ENCODE results near the gene ASCL5.
A peak's percentile ranks its signal among the peaks of the same experiment; 100 is the strongest.
"Not testable (repeated sequence)": the region's sequence is repeated elsewhere in the genome, so short reads cannot be mapped to it uniquely, and the experiment has no call there.

Gene ASCL5, protein sequence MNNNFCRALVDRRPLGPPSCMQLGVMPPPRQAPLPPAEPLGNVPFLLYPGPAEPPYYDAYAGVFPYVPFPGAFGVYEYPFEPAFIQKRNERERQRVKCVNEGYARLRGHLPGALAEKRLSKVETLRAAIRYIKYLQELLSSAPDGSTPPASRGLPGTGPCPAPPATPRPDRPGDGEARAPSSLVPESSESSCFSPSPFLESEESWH

DNA sequence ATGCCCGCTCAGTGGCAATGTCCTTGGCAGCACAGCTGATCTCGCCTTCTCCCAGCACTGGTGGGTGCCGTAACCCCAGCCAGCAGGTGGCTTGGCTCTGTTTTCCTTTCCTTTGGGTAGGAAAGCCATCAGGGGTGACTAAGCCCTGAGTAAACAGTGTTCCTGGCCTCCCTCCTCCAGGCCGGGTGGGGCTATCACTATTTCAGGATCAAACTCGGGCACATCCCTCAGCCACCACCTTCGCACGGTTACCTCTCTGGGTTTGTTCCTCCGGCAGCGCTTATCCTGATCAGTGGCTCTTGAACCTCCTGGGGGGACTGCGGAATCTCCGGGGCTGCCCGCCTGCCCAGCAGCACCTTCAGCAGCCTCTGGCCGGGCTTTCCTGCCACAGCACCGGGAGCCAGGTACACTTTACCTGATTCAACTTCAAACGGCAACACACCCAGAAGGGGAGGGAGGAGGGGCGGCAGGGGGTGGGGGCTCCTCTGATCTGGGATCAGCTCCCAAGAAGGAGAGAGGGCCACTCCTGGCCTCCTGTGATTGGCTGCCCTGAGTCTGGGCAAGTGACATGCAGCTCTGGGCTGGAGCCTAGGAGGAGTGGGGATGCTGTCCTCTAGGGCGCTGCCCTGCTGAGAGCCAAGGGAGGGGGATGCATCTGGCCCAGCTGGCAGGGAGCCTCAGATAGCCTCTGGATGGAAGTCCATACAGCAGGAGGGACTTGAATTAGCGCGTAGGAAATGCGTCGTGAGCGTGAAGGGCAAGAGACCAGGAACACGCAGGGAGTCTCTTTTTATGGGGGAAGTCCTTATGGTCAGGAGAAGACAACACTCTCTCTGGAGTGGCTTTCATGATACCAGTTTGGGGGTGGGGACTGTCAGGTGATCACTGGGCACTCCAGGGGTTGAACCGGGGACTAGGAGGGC is at the start of gene ASCL5:
Gene ASCL5, minus strand, starts transcription at position 353 of the 923 bp plus-strand sequence. CDS start 11,812 bp downstream, outside the sequence.
- no peak for DNase-seq (ENCODE audit: low read depth)

DNA sequence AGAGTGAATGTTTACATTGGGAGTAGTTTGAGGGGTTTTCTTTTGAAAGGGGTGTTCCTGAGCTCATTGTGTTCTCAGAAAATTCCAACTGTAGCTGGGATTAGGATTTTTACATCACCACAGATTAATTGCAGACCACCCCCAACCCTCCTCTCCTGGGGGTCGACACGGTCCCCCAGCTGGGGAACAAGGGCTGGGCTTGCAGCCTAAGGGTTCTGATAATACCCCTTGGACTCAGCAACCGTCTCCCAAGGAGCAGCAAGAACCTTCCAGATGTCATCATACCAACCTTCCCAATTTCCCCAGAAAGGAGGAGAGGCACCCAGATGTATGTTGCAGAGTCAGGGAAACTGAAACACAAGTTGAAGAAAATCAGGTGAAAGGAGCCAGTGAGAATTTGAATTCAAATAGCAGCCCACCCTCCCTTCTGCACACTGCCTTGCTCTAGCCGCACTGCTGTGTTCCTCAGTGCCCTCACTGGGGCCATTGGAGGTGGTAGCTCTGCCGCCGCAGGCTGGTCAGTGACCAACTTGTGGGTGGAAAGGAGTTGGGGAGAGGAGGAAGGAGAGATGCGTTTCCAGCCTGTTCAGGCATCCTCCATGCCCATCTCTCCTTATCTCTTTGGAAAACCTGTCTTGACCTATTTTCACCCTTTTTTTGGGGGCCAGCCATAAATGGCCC is 49.0 kb upstream of the ASCL5 start:
- DNase-seq (ENCODE audit: low read depth) = no peak

DNA sequence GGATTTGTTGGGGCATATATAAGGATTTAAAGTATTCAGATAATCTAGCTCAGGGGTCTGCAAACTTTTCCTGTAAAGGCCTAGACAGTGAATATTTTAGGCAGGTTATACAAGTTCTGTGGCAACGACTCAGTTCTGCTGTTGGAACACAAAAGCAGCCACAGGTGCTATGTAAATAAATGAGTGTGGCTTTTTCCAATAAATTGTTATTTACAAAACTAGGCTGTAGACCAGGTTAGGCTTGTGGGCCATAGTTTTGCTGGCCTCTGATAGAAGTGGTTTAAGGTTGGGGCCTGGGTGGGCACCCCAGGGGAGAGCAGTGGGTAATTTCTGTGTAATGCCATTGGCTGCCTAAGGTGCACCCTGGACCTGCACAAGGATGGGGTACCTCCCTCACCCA is 46.8 kb upstream of the ASCL5 start:
- no peak for DNase-seq (ENCODE audit: low read depth)

DNA sequence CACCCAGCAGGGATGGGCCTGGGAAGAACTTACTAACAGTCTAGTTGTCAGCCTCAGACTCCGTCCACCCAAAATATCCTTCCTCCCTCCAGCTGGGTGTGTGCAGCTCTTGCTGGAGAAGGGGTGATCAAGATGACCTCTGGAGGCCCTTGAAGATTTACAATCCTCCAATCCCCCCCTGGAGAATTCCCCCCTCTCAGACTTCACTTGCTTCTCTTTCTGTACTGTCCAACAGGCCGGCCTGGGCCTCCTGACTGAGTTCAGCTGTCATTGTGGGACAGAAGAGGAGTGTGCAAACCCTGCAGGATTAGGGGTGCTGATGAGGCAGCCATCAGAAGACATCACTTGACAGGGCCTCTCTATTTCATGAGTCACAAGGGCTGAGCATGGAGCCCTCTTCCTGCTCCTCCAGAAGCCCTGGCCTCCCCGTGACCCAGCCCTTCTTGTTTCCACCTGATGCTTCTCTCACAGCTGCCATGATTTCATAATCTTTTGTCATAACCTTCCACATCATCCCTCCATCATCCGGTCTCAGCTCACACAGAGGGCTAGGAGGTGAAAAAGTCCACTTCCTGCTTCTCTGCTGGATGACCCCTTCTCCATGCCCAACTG is 46.1 kb upstream of the ASCL5 start:
- no peak for DNase-seq (ENCODE audit: low read depth)

DNA sequence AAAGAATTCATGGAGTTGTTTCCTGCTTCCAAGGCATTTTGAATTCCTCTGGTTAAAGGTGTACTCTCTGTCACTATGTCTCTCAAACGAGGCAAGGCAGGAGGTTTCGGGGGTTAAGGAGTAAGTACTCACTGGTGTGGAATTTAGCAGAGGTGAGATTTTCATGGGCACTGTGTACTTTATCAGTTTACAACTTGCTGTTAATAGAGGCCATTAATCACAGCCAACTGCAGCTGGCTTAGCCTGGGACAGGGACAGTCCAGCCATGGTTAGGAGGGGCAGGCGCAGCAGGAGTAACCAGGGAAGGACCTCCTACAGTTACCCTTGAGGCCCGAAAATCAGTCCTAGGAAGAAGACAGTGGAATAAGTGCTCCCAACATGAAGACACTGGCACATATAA is 45.3 kb upstream of the ASCL5 start:
- DNase-seq (ENCODE audit: low read depth) = no peak

DNA sequence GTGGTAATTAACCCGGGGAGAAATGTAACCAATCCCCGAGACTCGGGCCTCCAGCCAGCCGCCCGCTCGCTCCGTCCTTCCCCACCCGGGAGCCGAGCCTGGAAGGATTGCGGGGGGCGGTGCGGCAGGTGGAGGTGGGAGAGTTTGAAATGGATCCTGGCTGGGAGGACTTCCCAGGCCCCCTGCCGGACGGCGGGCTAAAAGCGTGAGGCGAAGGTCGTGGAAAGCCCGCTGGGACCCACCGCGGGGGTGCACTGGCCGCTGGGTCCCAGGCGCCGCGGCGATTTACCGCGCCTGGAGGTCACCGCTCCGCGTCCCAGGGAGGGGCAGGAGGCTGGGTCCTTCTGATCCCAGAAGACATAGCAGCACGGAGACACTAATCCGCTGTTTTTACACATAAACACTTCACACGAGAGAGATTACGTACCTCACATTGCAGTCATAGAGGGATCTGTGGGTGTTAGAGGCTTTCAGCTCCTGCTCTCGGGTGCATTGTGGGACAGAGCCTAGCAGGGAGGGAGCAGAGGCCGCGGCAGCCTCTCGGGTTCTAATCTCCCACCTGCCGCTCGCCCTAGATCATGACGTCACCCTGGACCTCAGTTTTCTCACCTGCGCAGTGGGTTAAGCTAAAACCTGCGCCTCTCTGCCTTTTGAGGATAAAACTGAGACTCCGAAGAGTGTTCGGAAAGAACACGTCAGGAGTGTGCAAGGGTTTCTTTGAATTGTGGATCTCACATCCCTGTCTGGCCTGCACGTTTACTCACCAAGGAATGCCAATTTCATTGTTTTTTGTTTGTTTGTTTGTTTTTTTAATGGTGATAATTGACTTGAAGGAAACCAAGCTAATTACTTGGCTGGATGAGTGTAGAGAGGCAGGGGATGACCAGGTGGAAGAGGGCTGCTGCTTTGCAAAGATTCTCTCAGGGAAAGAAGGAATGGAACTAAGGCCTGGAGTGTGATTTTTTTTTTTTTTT is 44.4 kb upstream of the ASCL5 start:
- peak; percentile 17 for DNase-seq (ENCODE audit: low read depth)

DNA sequence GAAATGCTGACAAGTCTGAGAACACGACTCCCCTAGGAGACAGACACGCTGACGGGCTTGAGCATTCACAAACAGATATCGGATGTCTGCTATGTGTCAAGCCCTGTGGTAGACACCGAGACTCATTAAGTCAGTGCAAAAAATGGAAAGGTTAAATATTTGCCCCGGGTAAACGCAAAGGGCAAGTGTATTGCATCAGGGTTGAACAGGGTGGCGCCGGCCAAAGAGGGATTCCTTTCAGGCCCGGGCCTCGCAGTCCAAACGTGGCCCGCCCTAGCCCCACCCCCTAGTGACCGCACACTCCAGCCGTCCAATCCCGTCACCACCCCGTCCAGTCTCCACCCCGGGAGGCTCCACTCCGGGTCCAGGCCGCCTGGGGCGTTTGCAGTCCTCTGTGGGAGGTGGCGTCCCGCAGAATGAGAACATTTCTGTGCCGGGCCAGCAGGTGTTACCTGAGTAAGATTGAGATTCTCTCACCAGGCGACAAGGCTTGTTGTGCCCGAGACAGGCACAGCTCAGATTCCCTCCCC is 43.6 kb upstream of the ASCL5 start:
- DNase-seq (ENCODE audit: low read depth) = peak; percentile 33

DNA sequence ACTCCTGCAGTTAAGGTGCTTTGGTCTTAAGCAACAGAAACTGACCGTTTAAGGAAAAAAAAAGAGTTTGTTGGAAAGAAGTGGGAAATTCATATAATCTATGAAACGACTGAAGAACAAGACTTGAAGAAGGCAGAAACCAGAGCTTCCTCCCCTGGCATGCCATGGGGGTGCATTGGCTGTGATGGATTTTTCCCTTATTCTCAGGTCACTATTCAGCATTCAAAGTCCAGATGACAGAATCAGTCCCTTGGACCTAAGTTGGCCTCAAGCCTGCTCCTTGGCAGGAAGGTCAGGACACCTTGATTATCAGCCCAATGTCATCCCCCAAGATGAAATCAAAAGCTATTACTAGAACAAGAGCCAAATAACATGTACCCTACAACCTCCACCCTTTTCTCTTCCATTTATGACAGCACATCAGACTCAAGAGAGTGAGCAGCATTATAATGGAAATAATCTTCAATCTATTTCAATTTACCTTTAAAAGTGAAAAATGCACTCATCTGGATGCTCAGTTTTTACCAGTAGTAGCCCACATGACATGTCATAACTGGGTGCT is 43.1 kb upstream of the ASCL5 start:
- DNase-seq (ENCODE audit: low read depth) = no peak

DNA sequence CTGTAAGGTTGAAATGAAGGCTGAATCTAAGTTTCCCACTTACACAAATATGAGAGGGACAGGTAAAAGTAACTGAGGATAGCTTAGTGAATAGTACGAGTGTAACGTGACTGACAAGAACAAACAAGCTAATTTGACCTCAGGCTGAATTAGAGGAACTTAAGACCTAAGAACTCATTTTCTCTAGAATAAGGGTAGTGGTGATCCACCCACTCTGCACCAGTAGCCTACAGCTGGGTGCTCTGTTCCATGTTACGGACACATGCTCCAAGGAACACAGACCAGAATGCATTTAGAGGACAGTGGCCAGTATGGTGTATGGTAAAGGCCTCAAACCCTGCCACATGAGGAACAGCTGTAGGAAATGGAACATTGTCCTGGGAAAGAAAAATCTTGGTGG is 42.2 kb upstream of the ASCL5 start:
- DNase-seq (ENCODE audit: low read depth) = no peak

DNA sequence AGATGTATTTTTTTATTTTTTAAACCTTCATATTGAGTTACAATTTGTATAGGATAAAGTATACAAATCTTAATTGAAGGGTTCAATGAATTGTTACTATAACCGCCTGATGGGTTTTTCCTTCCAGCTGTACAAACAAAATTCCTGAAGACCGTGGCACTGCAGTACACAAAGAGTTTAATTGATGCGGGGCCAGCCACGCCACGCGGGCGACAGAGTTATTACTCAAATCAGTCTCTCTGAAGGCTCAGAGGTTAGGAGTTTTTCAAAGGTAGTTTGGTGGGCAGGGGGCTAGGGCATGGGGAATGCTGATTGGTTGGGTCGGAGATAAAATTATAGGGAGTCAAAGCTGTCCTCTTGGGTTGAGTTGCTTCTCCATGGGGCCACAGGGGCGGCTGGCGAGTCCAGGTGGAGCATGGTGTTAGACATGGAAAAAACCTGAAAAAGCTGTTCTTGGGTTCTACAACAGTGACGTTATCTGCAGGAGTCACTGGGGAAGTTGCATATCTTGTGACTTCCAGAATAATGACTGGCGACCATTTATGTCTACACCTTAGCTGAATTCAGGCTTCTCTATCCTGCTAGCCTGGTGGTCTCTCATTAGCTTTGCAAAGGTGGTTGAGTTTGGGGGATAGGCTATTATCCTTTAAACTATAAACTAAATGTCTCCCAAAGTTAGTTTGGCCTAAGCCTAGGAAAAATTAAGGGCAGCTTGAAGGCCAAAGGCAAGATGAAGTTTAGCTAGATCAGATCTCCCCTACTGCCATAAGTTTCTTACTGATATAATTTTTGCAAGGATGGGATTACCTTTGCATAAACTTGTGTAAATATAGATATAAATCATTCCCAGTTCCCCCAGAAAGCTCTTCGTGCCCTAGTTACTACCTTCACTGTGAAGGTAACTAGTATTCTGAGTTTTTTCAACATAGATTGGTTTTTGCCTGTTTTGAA is 40.3 kb upstream of the ASCL5 start:
- no peak for DNase-seq (ENCODE audit: low read depth)

DNA sequence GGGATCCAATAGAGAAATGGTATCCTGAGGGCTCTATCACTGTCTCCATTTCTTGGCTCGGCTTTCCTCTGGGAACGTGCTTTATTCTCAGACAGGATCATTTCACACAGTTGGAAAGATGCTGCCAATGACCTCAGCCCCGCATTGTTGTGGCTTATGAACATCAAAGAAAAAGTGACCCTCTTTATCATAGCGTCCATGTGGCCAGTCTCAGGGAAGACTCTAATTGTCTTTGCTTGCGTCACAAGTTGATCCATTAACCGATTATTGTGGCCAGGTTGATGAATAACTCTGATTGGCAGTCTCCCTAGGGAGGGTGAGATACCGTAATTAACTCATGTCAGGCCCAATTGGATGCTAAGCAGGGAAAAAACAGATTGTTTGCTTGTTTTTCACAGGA is 37.7 kb upstream of the ASCL5 start:
- DNase-seq (ENCODE audit: low read depth) = no peak

DNA sequence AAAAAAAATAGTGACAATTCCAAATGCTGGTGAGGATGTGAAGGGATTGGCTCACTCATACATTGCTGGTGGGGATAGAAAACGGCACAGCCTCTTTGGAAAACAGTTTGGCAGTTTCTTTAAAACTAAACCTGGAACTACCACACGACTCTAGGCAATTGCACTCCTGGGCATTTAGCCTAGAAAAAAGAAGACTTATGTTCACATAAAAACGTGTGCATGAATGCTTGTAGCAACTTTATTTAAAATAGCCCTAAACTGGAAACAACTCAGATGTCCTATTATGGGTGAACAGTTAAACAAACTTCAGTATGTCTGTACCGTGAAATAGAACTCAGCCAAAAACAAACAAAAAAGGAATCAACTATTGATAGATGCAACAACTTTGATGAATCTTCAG is 36.7 kb upstream of the ASCL5 start:
- no peak for DNase-seq (ENCODE audit: low read depth)

DNA sequence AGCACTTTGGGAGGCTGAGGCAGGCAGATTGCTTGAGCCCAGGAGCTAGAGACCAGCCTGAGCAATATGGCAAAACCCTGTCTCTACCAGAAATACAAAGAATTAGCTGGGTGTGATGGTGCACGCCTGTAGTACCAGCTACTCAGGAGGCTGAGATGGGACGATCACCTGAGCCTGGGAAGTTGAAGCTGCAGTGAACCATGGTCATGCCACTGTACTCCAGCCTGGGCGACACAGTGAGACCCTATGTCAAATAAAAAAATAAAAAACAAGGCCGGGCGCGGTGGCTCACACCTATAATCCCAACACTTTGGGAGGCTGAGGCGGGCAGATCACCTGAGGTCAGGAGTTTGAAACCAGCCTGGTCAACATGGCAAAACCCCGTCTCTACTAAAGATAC is 36.1 kb upstream of the ASCL5 start:
- not testable (repeated sequence) for DNase-seq (ENCODE audit: low read depth)

DNA sequence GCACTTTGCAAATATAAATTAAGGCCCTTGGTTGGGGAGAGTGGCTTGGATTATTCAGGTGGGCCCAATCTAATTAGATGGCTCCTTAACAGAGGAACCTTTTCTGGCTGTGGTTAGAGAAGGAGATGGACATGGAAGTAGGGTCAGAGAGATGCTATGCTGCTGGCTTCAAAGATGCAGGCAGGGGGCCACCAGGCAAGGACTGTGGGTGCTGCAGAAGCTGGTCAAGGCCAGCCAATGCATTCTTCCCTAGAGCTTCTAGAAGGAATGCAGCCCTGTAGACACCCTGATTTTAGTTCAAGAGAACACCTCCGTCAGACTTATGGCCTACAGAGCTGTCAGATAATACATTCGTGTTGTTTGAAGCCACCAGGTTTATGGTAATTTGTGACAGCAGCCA is 31.0 kb upstream of the ASCL5 start:
- no peak for DNase-seq (ENCODE audit: low read depth)

DNA sequence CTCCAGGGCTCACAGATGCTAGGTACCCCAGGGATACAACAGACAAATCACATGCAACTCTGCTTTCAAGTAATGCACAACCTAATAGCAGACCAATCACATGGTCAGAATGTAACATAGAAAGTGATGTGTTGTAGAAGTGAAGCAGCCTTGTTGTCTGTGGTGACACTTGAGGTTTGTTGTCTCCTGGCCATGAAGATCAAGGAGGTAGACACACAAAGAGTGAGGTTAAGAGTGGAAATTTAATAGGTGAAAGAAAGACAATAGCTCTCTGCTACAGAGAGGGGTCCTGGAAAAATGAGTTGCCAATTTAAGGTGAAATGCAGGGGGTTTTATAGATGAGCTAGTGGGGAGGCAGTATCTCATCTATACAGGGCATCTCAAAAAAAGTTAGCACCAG is 29.8 kb upstream of the ASCL5 start:
- DNase-seq (ENCODE audit: low read depth) = no peak

DNA sequence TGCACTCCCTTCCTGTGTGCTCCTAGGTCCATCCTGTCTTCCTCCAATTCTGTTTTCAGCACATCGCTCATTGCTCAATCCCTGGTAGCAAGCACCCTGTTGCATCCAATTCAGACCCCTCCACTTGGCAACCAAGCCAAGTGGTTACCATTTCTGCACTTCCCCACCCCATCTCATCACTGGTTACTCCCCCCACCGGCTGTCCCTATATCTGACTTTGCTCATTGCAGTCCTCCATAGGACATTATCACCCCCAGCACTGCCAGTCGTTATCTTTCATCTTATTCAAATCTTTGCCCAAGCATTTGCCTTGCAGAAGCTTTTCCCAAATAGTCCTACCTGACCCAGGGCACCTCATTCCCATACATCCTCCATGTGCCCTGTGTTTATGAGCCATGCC is 29.4 kb upstream of the ASCL5 start:
- no peak for DNase-seq (ENCODE audit: low read depth)

DNA sequence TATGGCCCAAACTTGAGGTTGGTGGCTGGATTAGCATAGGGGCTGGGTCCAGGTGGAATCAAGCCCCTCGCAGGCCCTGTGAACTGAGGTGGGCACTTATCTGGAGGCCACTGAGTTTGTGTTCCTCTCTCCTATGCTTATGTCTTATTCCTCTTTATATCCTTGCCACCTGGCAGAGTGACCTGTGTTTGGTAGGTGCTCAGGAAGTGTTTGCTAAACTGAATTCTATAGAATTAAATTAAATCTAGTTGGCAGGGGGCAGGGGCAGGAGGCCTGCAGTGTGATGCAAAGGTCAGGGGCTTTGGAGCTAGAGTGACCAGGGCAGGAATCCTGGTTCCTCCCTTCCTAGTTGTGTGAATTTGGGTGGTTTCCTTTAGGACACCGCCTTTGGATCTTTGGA is 28.4 kb upstream of the ASCL5 start:
- no peak for DNase-seq (ENCODE audit: low read depth)

DNA sequence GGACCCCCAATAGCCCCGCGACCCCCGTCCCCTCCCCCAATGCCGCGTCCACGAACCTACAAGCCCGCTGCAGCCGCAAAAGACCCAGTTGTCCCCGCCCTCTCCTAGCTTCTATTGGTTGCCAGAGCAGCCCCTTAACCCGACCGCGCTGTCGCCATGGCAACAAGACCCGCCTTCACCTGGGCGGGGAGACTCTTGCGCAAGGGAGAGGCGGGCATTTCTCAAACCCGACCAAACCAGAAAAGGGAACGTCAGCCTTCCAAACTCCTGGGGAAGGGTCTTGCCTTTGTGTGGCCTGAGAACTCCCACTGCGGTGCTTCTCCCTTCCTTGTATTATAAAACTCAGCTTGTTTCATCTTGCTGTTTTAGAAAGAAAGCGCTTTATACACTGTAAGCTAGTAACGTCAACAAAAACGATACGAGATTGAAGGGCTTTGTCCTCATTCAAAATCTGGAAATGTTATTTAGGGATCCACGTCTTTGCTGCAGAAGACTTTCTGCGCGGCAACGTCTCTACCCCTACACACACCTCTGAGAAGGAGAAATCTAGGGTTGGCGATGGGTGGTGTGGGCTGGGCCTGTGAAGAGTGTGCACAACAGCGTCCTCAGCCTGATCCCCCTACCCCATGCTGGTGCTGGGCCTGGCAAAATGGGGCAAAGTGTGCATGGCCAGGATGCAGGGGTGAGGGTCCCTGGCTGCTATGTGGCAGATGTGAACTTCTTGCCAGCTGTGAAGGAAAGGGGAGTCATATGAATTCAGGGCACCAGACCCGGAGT is 27.6 kb upstream of the ASCL5 start, which contains the start of gene TMEM9:
Gene TMEM9, minus strand, starts transcription at position 86 of the 777 bp plus-strand sequence. CDS start 551 bp downstream, outside the sequence.
- DNase-seq (ENCODE audit: low read depth) = peak; percentile 97

All from stimulated activated CD4-positive, alpha-beta T cell treated with anti-CD3 and anti-CD28 coated beads, Interleukin-2, amount 100 ng/mL, for 4 hours (primary cell).